Colon (tissue), 2 donors: ENCODE data around the gene ANKLE1.

ENCODE experiments used
- FAIRE-seq: peaks from 2 replicates; lab custom pipeline; 2012; peaks lifted over from hg19 to GRCh38; lab: Jason Lieb, UNC
- donor health status: control.
- donor health status: control.

ANKLE1 gene

GRCh38 chr19:17325881-17326594 lies 44.3 kb downstream of the ANKLE1 start:
- FAIRE-seq = no peak

- no peak for FAIRE-seq
These were observed 44.9 kb downstream of the ANKLE1 start for GRCh38 chr19:17326595-17326966.

GRCh38 chr19:17327068-17327653 lies 45.5 kb downstream of the ANKLE1 start:
- no peak for FAIRE-seq

GRCh38 chr19:17327654-17328516 lies 46.2 kb downstream of the ANKLE1 start:
- no peak for FAIRE-seq

GRCh38 chr19:17328517-17329365 lies 47.0 kb downstream of the ANKLE1 start:
- no peak for FAIRE-seq

GRCh38 chr19:17329366-17330261 lies 47.9 kb downstream of the ANKLE1 start:
- no peak for FAIRE-seq

GRCh38 chr19:17330262-17331044 lies 48.8 kb downstream of the ANKLE1 start:
- no peak for FAIRE-seq

- FAIRE-seq = no peak
These were observed 49.4 kb downstream of the ANKLE1 start for GRCh38 chr19:17331045-17331558.

GRCh38 chr19:17332360-17332676 lies 50.6 kb downstream of the ANKLE1 start:
- no peak for FAIRE-seq

- FAIRE-seq = no peak
These were observed 51.2 kb downstream of the ANKLE1 start for GRCh38 chr19:17332677-17333581.

- FAIRE-seq = no peak
These were observed 52.1 kb downstream of the ANKLE1 start for GRCh38 chr19:17333611-17334413.

GRCh38 chr19:17334414-17335409 lies 53.0 kb downstream of the ANKLE1 start, which contains the start of gene ANO8:
Gene ANO8 (minus strand): TSS chr19:17334855. CDS start chr19:17334670, 185 bp downstream.
- FAIRE-seq = no peak

- no peak for FAIRE-seq
These were observed 53.9 kb downstream of the ANKLE1 start for GRCh38 chr19:17335575-17335974.
